Renal pelvis (tissue), 12 donors: ENCODE results near the gene MIA. TPM values are rescaled to one million over a fixed set of nuclear protein-coding genes. Genes with fewer than 3 reads are reported as not detected.
"Not testable (repeated sequence)": the region's sequence is repeated elsewhere in the genome, so short reads cannot be mapped to it uniquely, and the experiment has no call there.

ENCODE experiments used
- DNase-seq: peaks from one replicate; pipeline ENCODE4 v3.0.0-alpha.2; 2013
- long read RNA-seq, 16 experiments: transcript quantifications; one replicate each; lab custom pipeline, GENCODE V29; 2026
- polyA plus RNA-seq, 3 donors: library from polyadenylated mRNA; unstranded; fragments of 120-200 nt; gene quantifications; one replicate each; pipeline ENCODE4 v1.2.1, GENCODE V29; 2013; ENCODE audit not compliant: insufficient read length in 3 of 3

MIA gene
- 1 to 10 TPM in 2 of 3 donors, under 1 TPM in 1; 0.30 to 5.0 (median 2.5) TPM for polyA plus RNA-seq
- long read RNA-seq, donor 1, partial matches to known transcripts = 0 of 1 reads
- long read RNA-seq, donor 1, other reads (novel, unspliced or antisense) = 0 of 1 reads
- long read RNA-seq, donor 2 = 0 reads
- long read RNA-seq, donor 3 = 0 reads
- long read RNA-seq, donor 4, partial matches to known transcripts = 0 of 1 reads
- long read RNA-seq, donor 4, other reads (novel, unspliced or antisense) = 0 of 1 reads
- long read RNA-seq, donor 5 = 0 reads
- long read RNA-seq, donor 6, partial matches to known transcripts = 0 of 1 reads
- long read RNA-seq, donor 6, other reads (novel, unspliced or antisense) = 0 of 1 reads
- long read RNA-seq, donor 7 = 0 reads
- long read RNA-seq, donor 8 = 0 reads
- long read RNA-seq, donor 9 = 0 reads
- long read RNA-seq, donor 10, partial matches to known transcripts = 0 of 1 reads
- long read RNA-seq, donor 10, other reads (novel, unspliced or antisense) = 0 of 1 reads
- long read RNA-seq, donor 11 = 0 reads
- long read RNA-seq, donor 12 = 0 reads
- long read RNA-seq, donor 13, partial matches to known transcripts = 0 of 1 reads
- long read RNA-seq, donor 13, other reads (novel, unspliced or antisense) = 0 of 1 reads
- long read RNA-seq, donor 14 = 0 reads
- long read RNA-seq, donor 15, partial matches to known transcripts = 0 of 2 reads
- long read RNA-seq, donor 15, other reads (novel, unspliced or antisense) = 0 of 2 reads
- long read RNA-seq, donor 16 = 0 reads

- no peak for DNase-seq
These were observed at the start of gene MIA for GRCh38 chr19:40774916-40775631. TSS of gene MIA (plus strand) at chr19:40775521. CDS start at chr19:40775543, 22 bp downstream.

- DNase-seq = no peak
These were observed 49.0 kb upstream of the MIA start for GRCh38 chr19:40726279-40726678.

- DNase-seq = not testable (repeated sequence)
These were observed 45.3 kb upstream of the MIA start for GRCh38 chr19:40730065-40730464.

- not testable (repeated sequence) for DNase-seq
These were observed 43.0 kb upstream of the MIA start for GRCh38 chr19:40732304-40732703.

GRCh38 chr19:40733149-40733548, 42.2 kb upstream of the MIA start:
- DNase-seq = no peak

- DNase-seq = no peak
These were observed 40.1 kb upstream of the MIA start for GRCh38 chr19:40735013-40735771.

- DNase-seq = no peak
These were observed 38.7 kb upstream of the MIA start for GRCh38 chr19:40736661-40737060.

- DNase-seq = no peak
These were observed 38.1 kb upstream of the MIA start for GRCh38 chr19:40737102-40737644.

- no peak for DNase-seq
These were observed 36.1 kb upstream of the MIA start for GRCh38 chr19:40739030-40739839.

GRCh38 chr19:40739871-40740703, 35.2 kb upstream of the MIA start:
- no peak for DNase-seq

GRCh38 chr19:40740747-40741146, 34.6 kb upstream of the MIA start:
- no peak for DNase-seq

GRCh38 chr19:40741527-40742390, 33.6 kb upstream of the MIA start:
- no peak for DNase-seq

GRCh38 chr19:40742477-40742876, 32.8 kb upstream of the MIA start:
- no peak for DNase-seq

GRCh38 chr19:40742886-40743285, 32.4 kb upstream of the MIA start:
- no peak for DNase-seq

- DNase-seq = no peak
These were observed 31.4 kb upstream of the MIA start for GRCh38 chr19:40743926-40744325.

GRCh38 chr19:40744554-40745401, 30.5 kb upstream of the MIA start:
- no peak for DNase-seq

GRCh38 chr19:40745402-40745780, 29.9 kb upstream of the MIA start:
- DNase-seq = no peak

GRCh38 chr19:40747536-40747935, 27.8 kb upstream of the MIA start:
- no peak for DNase-seq
